HepG2 (cell line): ENCODE data around the gene HPDL. TPM values are rescaled to one million over a fixed set of nuclear protein-coding genes. Genes with fewer than 3 reads are reported as not detected.
A peak's percentile ranks its signal among the peaks of the same experiment; 100 is the strongest.

Experiments
- ATM ChIP-seq: fragments of 450-650 bp; IDR thresholded peaks from 2 replicates; pipeline ENCODE4 v1.7.1; 2017; ENCODE audit warnings: mild to moderate bottlenecking, borderline replicate concordance
- DRAP1 ChIP-seq: IDR thresholded peaks from 2 replicates; pipeline ENCODE4 v1.6.1; 2016; ENCODE audit warnings: missing genetic modification reagents, missing compliant biosample characterization
- DZIP1 ChIP-seq: sonication (generic); formaldehyde crosslinking; IDR thresholded peaks from 2 replicates; pipeline ENCODE4 v1.5.0; 2020; ENCODE audit warnings: mild to moderate bottlenecking, missing genetic modification reagents
- FOXJ3 ChIP-seq: sonication (generic); formaldehyde crosslinking; IDR thresholded peaks from 2 replicates; pipeline ENCODE4 v1.4.0; 2020; ENCODE audit warnings: missing genetic modification reagents, mild to moderate bottlenecking, borderline replicate concordance
- GPN1 ChIP-seq: sonication (generic); formaldehyde crosslinking; IDR thresholded peaks from 2 replicates; pipeline ENCODE4 v1.5.1; 2020; ENCODE audit warnings: missing genetic modification reagents, borderline replicate concordance
- HNRNPL ChIP-seq: fragments of 200-400 bp; formaldehyde crosslinking; IDR thresholded peaks from 2 replicates; pipeline ENCODE4 v1.6.1; 2017; ENCODE audit warnings: mild to moderate bottlenecking, low read depth, low read length
- HOXA9 ChIP-seq: sonication (generic); formaldehyde crosslinking; IDR thresholded peaks from 2 replicates; pipeline ENCODE4 v1.8.1; 2022; ENCODE audit warnings: missing genetic modification reagents, mild to moderate bottlenecking, moderate library complexity, borderline replicate concordance
- MAF1 ChIP-seq: sonication (generic); formaldehyde crosslinking; IDR thresholded peaks from 2 replicates; pipeline ENCODE4 v1.5.0; 2020; ENCODE audit warnings: missing genetic modification reagents, borderline replicate concordance
- MZF1 ChIP-seq: sonication (generic); formaldehyde crosslinking; IDR thresholded peaks from 2 replicates; pipeline ENCODE4 v1.8.1; 2023; ENCODE audit warnings: mild to moderate bottlenecking, missing genetic modification reagents, borderline replicate concordance
- RAD21 ChIP-seq: fragments of 450-650 bp; formaldehyde crosslinking; IDR thresholded peaks from 2 replicates; pipeline ENCODE4 v1.5.0; 2020; ENCODE audit warnings: mild to moderate bottlenecking
- SALL1 ChIP-seq: sonication (generic); formaldehyde crosslinking; IDR thresholded peaks from 2 replicates; pipeline ENCODE4 v1.8.0; 2022; ENCODE audit warnings: mild to moderate bottlenecking, missing genetic modification reagents
- SNAPC4 ChIP-seq: sonication (generic); formaldehyde crosslinking; IDR thresholded peaks from 2 replicates; pipeline ENCODE4 v1.4.0; 2020; ENCODE audit warnings: mild to moderate bottlenecking, missing genetic modification reagents
- SP140L ChIP-seq: sonication (generic); formaldehyde crosslinking; IDR thresholded peaks from 2 replicates; pipeline ENCODE4 v1.4.0; 2020; ENCODE audit warnings: missing genetic modification reagents, borderline replicate concordance
- SP5 ChIP-seq: IDR thresholded peaks from 2 replicates; pipeline ENCODE4 v1.6.1; 2016; ENCODE audit warnings: low read depth, borderline replicate concordance
- SRSF1 ChIP-seq: fragments of 200-400 bp; formaldehyde crosslinking; optimal IDR thresholded peaks from 2 replicates; pipeline ENCODE3; 2017; ENCODE audit warnings: mild to moderate bottlenecking, low read depth, low read length, moderate library complexity
- THYN1 ChIP-seq: sonication (generic); formaldehyde crosslinking; IDR thresholded peaks from 2 replicates; pipeline ENCODE4 v1.8.1; 2023; ENCODE audit warnings: low read depth, mild to moderate bottlenecking, moderate library complexity, missing genetic modification reagents, borderline replicate concordance
- ZFYVE20 ChIP-seq: sonication (generic); formaldehyde crosslinking; IDR thresholded peaks from 2 replicates; pipeline ENCODE4 v1.8.0; 2023; ENCODE audit warnings: low read depth, mild to moderate bottlenecking, moderate library complexity, missing genetic modification reagents, borderline replicate concordance
- ZNF24 ChIP-seq: fragments of 450-650 bp; IDR thresholded peaks from 2 replicates; pipeline ENCODE4 v1.6.1; 2017; ENCODE audit warnings: antibody characterized with exemption, mild to moderate bottlenecking
- ZNF431 ChIP-seq: sonication (generic); formaldehyde crosslinking; IDR thresholded peaks from 2 replicates; pipeline ENCODE4 v1.9.0; 2022; ENCODE audit warnings: missing genetic modification reagents, low read depth, mild to moderate bottlenecking, borderline replicate concordance
- ZNF546 ChIP-seq: sonication (generic); formaldehyde crosslinking; conservative IDR thresholded peaks from 2 replicates; pipeline ENCODE4 v1.8.1; 2023; ENCODE audit warnings: mild to moderate bottlenecking, missing genetic modification reagents
- ZNF550 ChIP-seq: sonication (generic); formaldehyde crosslinking; IDR thresholded peaks from 2 replicates; pipeline ENCODE4 v1.4.0; 2020; ENCODE audit warnings: mild to moderate bottlenecking, missing genetic modification reagents, borderline replicate concordance
- ZNF562 ChIP-seq: sonication (generic); formaldehyde crosslinking; IDR thresholded peaks from 2 replicates; pipeline ENCODE4 v1.8.0; 2022; ENCODE audit warnings: missing genetic modification reagents, borderline replicate concordance
- polyA plus RNA-seq, 8 experiments: library from polyadenylated mRNA; depleted of rRNA in 3 of 8; stranded (reverse) in 7 of 8; unstranded in 1 of 8; fragments of >200 nt; fragmentation: Illumina TruSeq in 4 of 8; extraction: Trizol in 4 of 8; gene quantifications; 2 replicates each; pipeline versions ENCODE4 v1.2.1 to v1.2.3, GENCODE V29; 2011 to 2016; ENCODE audit warnings: low read depth in 4 of 8, missing spikeins in 1 of 8, mixed read lengths in 1 of 8; ENCODE audit not compliant: insufficient read depth in 1 of 8
- total RNA-seq, 5 experiments: library from RNA; depleted of rRNA; stranded (reverse); fragments of >200 nt; fragmentation: Illumina TruSeq; extraction: Trizol; gene quantifications; 2 replicates each; pipeline ENCODE4 v1.2.3, GENCODE V29; 2016; ENCODE audit warnings: low read depth in 1 of 5

The HPDL gene
- total and polyA plus RNA-seq, 2 of the 13 experiments (the other 11 are each of a cell fraction or from before 2014, with no cell fraction given) = not detected

GRCh38 chr1:45303520-45304310 is 23.0 kb upstream of the HPDL start (continued):
- TF ChIP-seq SP140L (CRISPR knock-in tag) (no peak), SRSF1 (peak; percentile 23), HNRNPL (peak; percentile 75; the same call in 1 of the 2 replicates), SNAPC4 (CRISPR knock-in tag) (peak; percentile 81), SALL1 (peak; percentile 86), SP5 (CRISPR knock-in tag) (peak; percentile 55), MZF1 (CRISPR knock-in tag) (no peak), RAD21 (CRISPR knock-in tag) (peak; percentile 97), ZFYVE20 (no peak), ZNF562 (no peak), HOXA9 (no peak), ZNF24 (no peak), MAF1 (CRISPR knock-in tag) (peak; percentile 66; the same call in 1 of the 2 replicates), GPN1 (no peak), ZNF550 (no peak), FOXJ3 (CRISPR knock-in tag) (no peak), DRAP1 (CRISPR knock-in tag) (0 out of 2 replicates have a peak, but pooled peaks have one; percentile 28), DZIP1 (CRISPR knock-in tag) (peak; percentile 88), ZNF546 (CRISPR knock-in tag) (0 out of 2 replicates have a peak, but pooled peaks have one; percentile 41), THYN1 (CRISPR knock-in tag) (no peak), ZNF431 (CRISPR knock-in tag) (0 out of 2 replicates have a peak, but pooled peaks have one; percentile 48), ATM (no peak)
